Heart right ventricle (tissue), 16 donors: Measurements from ENCODE around the gene ADSS1. TPM values are rescaled to one million over a fixed set of nuclear protein-coding genes. Genes with fewer than 3 reads are reported as not detected.
A peak's percentile ranks its signal among the peaks of the same experiment; 100 is the strongest.

Experiments used
- ATAC-seq, 8 donors: fragments of 200-7000 bp; cut with Tn5 transposase; one replicate each; pipeline ENCODE4 v1.9.1; 2020; ENCODE audit warnings: mild to moderate bottlenecking in 8 of 8, moderate library complexity in 8 of 8, moderate number of reproducible peaks in 1 of 8
- DNase-seq, 2 donors: peaks; one replicate each; pipeline ENCODE4 v3.0.0-alpha.2; 2020
- H3K27ac ChIP-seq, 10 donors: fragments of 200-600 bp; sonication (generic) in 2 of 10; one replicate each; pipeline versions ENCODE4 v1.5.0 to v1.8.0; 2020 to 2022; ENCODE audit warnings: mild to moderate bottlenecking in 3 of 10
- H3K27me3 ChIP-seq, 7 donors: fragments of 200-600 bp; one replicate each; pipeline ENCODE4 v1.8.0; 2021 to 2022; ENCODE audit warnings: mild to moderate bottlenecking in 2 of 7
- H3K36me3 ChIP-seq, 9 donors: fragments of 200-600 bp; sonication (generic) in 1 of 9; one replicate each; pipeline versions ENCODE4 v1.5.0 to v1.8.0; 2020 to 2022; ENCODE audit warnings: mild to moderate bottlenecking in 2 of 9
- H3K4me1 ChIP-seq, 9 donors: fragments of 200-600 bp; sonication (generic) in 1 of 9; one replicate each; pipeline versions ENCODE4 v1.5.0 to v1.8.0; 2020 to 2022; ENCODE audit warnings: mild to moderate bottlenecking in 4 of 9
- H3K4me3 ChIP-seq, 10 donors: fragments of 200-600 bp; sonication (generic) in 2 of 10; one replicate each; pipeline versions ENCODE4 v1.5.0 to v1.8.0; 2020 to 2022; ENCODE audit warnings: mild to moderate bottlenecking in 7 of 10, moderate library complexity in 2 of 10
- H3K9me3 ChIP-seq, 11 donors: fragments of 200-600 bp in 10 of 11; sonication (generic) in 2 of 11; one replicate each; pipeline versions ENCODE4 v1.5.0 to v1.8.0; 2013 to 2022; ENCODE audit warnings: mild to moderate bottlenecking in 2 of 11, control low read depth in 1 of 11, moderate library complexity in 1 of 11
- CTCF ChIP-seq, 9 donors: fragments of 200-600 bp; sonication (generic) in 2 of 9; IDR thresholded peaks; one replicate each; pipeline versions ENCODE4 v1.5.0 to v1.8.0; 2021 to 2022; ENCODE audit warnings: antibody characterized with exemption in 9 of 9, mild to moderate bottlenecking in 5 of 9, moderate library complexity in 1 of 9
- WGBS, 2 donors: extraction: QIAGEN DNeasy Blood & Tissue Kit; methylation state at CpG; one replicate each; pipeline ENCODE4 v1.1.7; 2013; ENCODE audit warnings: inconsistent platforms in 1 of 2; 5-methylcytosine and 5-hydroxymethylcytosine counted together
- intact Hi-C, 10 donors: fragments of 100-400 bp; cut with DNase I; formaldehyde crosslinking; loops; one replicate each; pipeline versions ENCODE4 v1.11.1 to v1.14.2; 2022
- polyA plus RNA-seq, 2 donors: library from polyadenylated mRNA; stranded (reverse); fragments of 200-250 nt; gene quantifications; one replicate each; pipeline ENCODE4 v1.2.3, GENCODE V29; 2013
- total RNA-seq, 10 donors: library from RNA; stranded (reverse); fragmentation: NEBNext Ultra II Directional in 3 of 10; extraction: Animal tissue kit (Norgen Biotek cat#: 25700) in 3 of 10; gene quantifications; one replicate each; pipeline versions ENCODE4 v1.2.1 to v1.2.4, GENCODE V29; 2021 to 2023
- donor health status: Arrhythmogenic right ventricular cardiomyopathy.
- donor health status: ischemic (EF 13 %, LVEDD 7.1; RV severe dilation, severe dysfunction).
- donor health status: healthy with polysubstance abuse.
- donor health status: DM: no; HTN: yes; CAD: no.
- donor health status: DM: no; HTN: no; CAD: no.
- donor health status: ischemic (EF 25% LVEDD 6.9; RV normal size, moderate dysfunction).
- donor health status: ischemic (EF 25% LVEDD 5.7; RV mildly dilated, moderate dysfunction).
- donor health status: healthy.
- donor health status: DM: yes; HTN: yes; CAD: no.
- donor health status: Ischemic cardiomyopathy.
- donor health status: ischemic (EF 35%, LVEDD 5.7; RV mildly dilated, moderate dysfunction).
- donor health status: nonischemic (EF 11% LVEDD 7.7; RV severe dilation, severe dysfunction).
- donor health status: DM: yes; HTN: yes; CAD: no.
- donor health status: PGD.
- donor health status: ischemic (EF 29% LVEDD 5.4; RV normal size, mild dysfunction).
- donor health status: nonischemic (EF 23%, LVEDD 6.1; RV moderate dilation, normal function).

Gene ADSS1
- total and polyA plus RNA-seq, 12 donors = 74.6 to 295 (median 195) TPM

- H3K36me3 ChIP-seq = peaks cover 0 to 59% (median 19%) of the 10 kb centered on the region in 9 donors
- 91 to 96% methylated on average over 4 of the region's 4 CpGs for WGBS, 2 donors
- intact Hi-C loops = no loop called here
- H3K4me1 ChIP-seq = peaks cover 24 to 52% (median 34%) of the 10 kb centered on the region in 9 donors
- no peak for DNase-seq
- H3K27ac ChIP-seq = peak overlapping the region in 1 of 10 donors; percentile 4
- H3K4me3 ChIP-seq = no peak overlapping the region
- TF ChIP-seq CTCF (IDR thresholded peaks at IDR 0.05) = no peak
- H3K9me3 ChIP-seq = no peaks in the 10 kb centered on the region
- no peak for ATAC-seq
- no peaks in the 10 kb centered on the region for H3K27me3 ChIP-seq
These were observed 21.4 kb upstream of the ADSS1 start for GRCh38 chr14:104702673-104703072.

GRCh38 chr14:104703269-104703668 is 20.8 kb upstream of the ADSS1 start:
- DNase-seq (no peak), ATAC-seq (no peak)
- no peaks in the 10 kb centered on the region for H3K27me3 ChIP-seq
- no peak overlapping the region for H3K4me3 ChIP-seq
- no peaks in the 10 kb centered on the region for H3K9me3 ChIP-seq
- 96% methylated on average over 28 of the region's 28 CpGs for whole genome bisulfite sequencing, 2 donors
- no peak for TF ChIP-seq CTCF (IDR thresholded peaks at IDR 0.05)
- no peak overlapping the region for H3K27ac ChIP-seq
- intact Hi-C loops = no loop called here
- peaks cover 18 to 47% (median 32%) of the 10 kb centered on the region in 9 donors for H3K4me1 ChIP-seq
- H3K36me3 ChIP-seq = peaks cover 0 to 59% (median 19%) of the 10 kb centered on the region in 9 donors

- no peaks in the 10 kb centered on the region for H3K9me3 ChIP-seq
- peaks cover 0 to 64% (median 19%) of the 10 kb centered on the region in 9 donors for H3K36me3 ChIP-seq
- H3K27me3 ChIP-seq = no peaks in the 10 kb centered on the region
- H3K4me1 ChIP-seq = peaks cover 8 to 47% (median 22%) of the 10 kb centered on the region in 9 donors
- no peak for TF ChIP-seq CTCF (IDR thresholded peaks at IDR 0.05)
- ATAC-seq (no peak), DNase-seq (no peak)
- WGBS, 2 donors = 99% methylated on average over 22 of the region's 22 CpGs
- intact Hi-C loops = no loop called here
- H3K27ac ChIP-seq = no peak overlapping the region
- H3K4me3 ChIP-seq = no peak overlapping the region
These were observed 19.8 kb upstream of the ADSS1 start for GRCh38 chr14:104704252-104704651.

- intact Hi-C loops = loop anchor here in 2 of 10 donors (5.0 kb wide), 1 partner anchor 53 kb away; no protein-coding TSS in a partner anchor
- TF ChIP-seq CTCF (IDR thresholded peaks at IDR 0.05) = no peak
- Histone ChIP-seq H3K4me1 (peaks cover 0 to 42% (median 10%) of the 10 kb centered on the region in 9 donors), H3K27ac (no peak overlapping the region), H3K9me3 (no peaks in the 10 kb centered on the region), H3K36me3 (peaks cover 0 to 77% (median 25%) of the 10 kb centered on the region in 9 donors), H3K27me3 (no peaks in the 10 kb centered on the region), H3K4me3 (no peak overlapping the region)
- DNase-seq (no peak), ATAC-seq (no peak)
- WGBS, 2 donors = 95% methylated on average over 21 of the region's 21 CpGs
These were observed 18.5 kb upstream of the ADSS1 start for GRCh38 chr14:104705340-104706047.
